ENCODE measurements around the gene TKT. TPM values are rescaled to one million over a fixed set of nuclear protein-coding genes. Genes with fewer than 3 reads are reported as not detected.

TKT gene
- total and polyA plus RNA-seq, 2 of the 4 experiments (the other 2 are of a cell fraction), result 280 to 349 TPM

GRCh38 chr3:53193466-53194209, 62.2 kb downstream of the TKT start (continued):
- no peak for TF ChIP-seq CTCF (conservative IDR thresholded peaks at IDR 0.05; ENCODE audit: low read depth, low read length)
- no peak for TF ChIP-seq RFX5 (IDR thresholded peaks at IDR 0.05; ENCODE audit: low read depth, low read length)

GRCh38 chr3:53192608-53193007, 63.2 kb downstream of the TKT start:
- ChIA-PET POLR2A (ENCODE audit: unreplicated experiment) (no interaction called here), CTCF (interaction anchor here (1.2 kb wide), 1 partner anchor 82 kb away, joined by 3 read pairs; no protein-coding TSS in a partner anchor)
- Histone ChIP-seq H2AK9ac (replicated peaks; ENCODE audit: low read depth, low read length, poor library complexity) (no peak overlapping the region), H3K23ac (ENCODE audit: low read depth, low read length) (no peak overlapping the region), H3K36me3 (ENCODE audit: control insufficient read depth, insufficient read depth, low read length) (peaks cover 16% of the 10 kb centered on the region; the same call in 1 of the 2 replicates), H4K91ac (ENCODE audit: insufficient read depth, low read depth, low read length) (no peak overlapping the region), H3K9me1 (ENCODE audit: insufficient read depth, low read length) (peaks cover 8% of the 10 kb centered on the region; the same call in 1 of the 2 replicates), H3K56ac (ENCODE audit: extremely low read depth, insufficient read depth, low read length) (no peak overlapping the region), H3K4ac (ENCODE audit: low read depth, low read length) (no peak overlapping the region), H3K27me3 (ENCODE audit: control insufficient read depth, insufficient read depth, low read length) (no peaks in the 10 kb centered on the region), H2BK15ac (ENCODE audit: low read depth, low read length) (no peak overlapping the region), H2AFZ (replicated peaks; ENCODE audit: low read length, poor library complexity) (no peak overlapping the region), H2AK5ac (ENCODE audit: low read depth, low read length) (no peak overlapping the region), H3K18ac (ENCODE audit: low read depth, low read length) (no peak overlapping the region), H4K20me1 (ENCODE audit: insufficient read depth, low read length) (no peaks in the 10 kb centered on the region), H3K4me1 (ENCODE audit: control insufficient read depth, insufficient read depth, low read length) (peaks cover 16% of the 10 kb centered on the region), H2BK120ac (ENCODE audit: low read depth, low read length) (no peak overlapping the region), H3K4me3 (ENCODE audit: insufficient read depth, low read depth, low read length) (no peak overlapping the region), H4K8ac (ENCODE audit: low read depth in 2 of 2, low read length in 2 of 2) (no peak overlapping the region), H3K4me2 (ENCODE audit: low read depth, low read length) (no peak overlapping the region), H4K5ac (ENCODE audit: low read depth, low read length) (no peak overlapping the region), H3K9me3 (ENCODE audit: control insufficient read depth, insufficient read depth, low read length) (no peaks in the 10 kb centered on the region), H2BK20ac (ENCODE audit: low read depth, low read length) (no peak overlapping the region), H3K14ac (replicated peaks; ENCODE audit: low read depth, low read length) (no peak overlapping the region), H3K27ac (ENCODE audit: insufficient read depth, low read length) (no peak overlapping the region), H3K9ac (ENCODE audit: low read depth, low read length) (no peak overlapping the region), H2BK5ac (ENCODE audit: low read depth, low read length, poor library complexity, severe bottlenecking) (no peak overlapping the region), H3K79me1 (ENCODE audit: low read depth in 1 of 2, low read length in 2 of 2) (no peaks in the 10 kb centered on the region)
- intact Hi-C loops (cut with micrococcal nuclease), result no loop called here
- dilution Hi-C loops (cut with HindIII; ENCODE audit: low sequenced_read_pairs, unreplicated experiment), result no loop called here
- no TSS peak for BruUV-seq (replicated peaks)
- 29% methylated on average over 1 of the region's 3 CpGs; no CpG with 5 or more reads in 1 of the 2 experiments for WGBS, 2 experiments (ENCODE audit: extremely low coverage in 2 of 2, insufficient read length in 1 of 2)
- no peak for DNase-seq
- no peak for ATAC-seq (ENCODE audit: low read depth)
- in situ Hi-C loops (cut with MboI; ENCODE audit: low sequenced_read_pairs), result loop anchor here (5.0 kb wide), 1 partner anchor 60 kb away; the partner anchor contains the start of gene RFT1
- no peak for TF ChIP-seq BHLHE40 (IDR thresholded peaks at IDR 0.05; ENCODE audit: low read depth, low read length)
- no peak for TF ChIP-seq RFX5 (IDR thresholded peaks at IDR 0.05; ENCODE audit: low read depth, low read length)
- TF ChIP-seq RCOR1 (IDR thresholded peaks at IDR 0.05; ENCODE audit: insufficient replicate concordance, low read length), result no peak
- no peak for TF ChIP-seq NFE2L2 (IDR thresholded peaks at IDR 0.05; ENCODE audit: low read depth, low read length)
- no peak for TF ChIP-seq USF2 (IDR thresholded peaks at IDR 0.05; ENCODE audit: low read depth, low read length)
- TF ChIP-seq ELK1 (IDR thresholded peaks at IDR 0.05; ENCODE audit: borderline replicate concordance, low read depth, low read length), result no peak
- no peak for TF ChIP-seq CEBPB (IDR thresholded peaks at IDR 0.05; ENCODE audit: low read depth, low read length)
- no peak for TF ChIP-seq SMC3 (IDR thresholded peaks at IDR 0.05; ENCODE audit: low read depth, low read length)
- no peak for TF ChIP-seq CHD1 (IDR thresholded peaks at IDR 0.05; ENCODE audit: low read depth, low read length)

All from IMR-90 (cell line).